Omental fat pad (tissue), 4 donors: Measurements from ENCODE around the gene DKK3. TPM values are rescaled to one million over a fixed set of nuclear protein-coding genes. Genes with fewer than 3 reads are reported as not detected.
"Not testable (repeated sequence)": the region's sequence is repeated elsewhere in the genome, so short reads cannot be mapped to it uniquely, and the experiment has no call there.

ENCODE experiments used
- ATAC-seq: fragments of 150-250 bp; one replicate; pipeline ENCODE4 v1.9.1; 2016; ENCODE audit warnings: mild to moderate bottlenecking, moderate library complexity; ENCODE audit not compliant: low FRiP score
- DNase-seq: peaks from one replicate; pipeline ENCODE4 v3.0.0-alpha.2; 2019; ENCODE audit warnings: low spot score
- CTCF ChIP-seq, 3 donors: fragments of 450-650 bp; IDR thresholded peaks; one replicate each; pipeline ENCODE4 v1.5.1; 2016 to 2017; ENCODE audit warnings: antibody characterized with exemption in 3 of 3, mild to moderate bottlenecking in 3 of 3, moderate library complexity in 2 of 3
- total RNA-seq, 4 donors: library from RNA; depleted of rRNA; stranded (reverse); fragments of >200 nt; gene quantifications; one replicate each; pipeline ENCODE4 v1.1.0, GENCODE V29; 2016

Gene DKK3
- total RNA-seq, 4 donors from 2014 or later = 16.5 to 33.6 (median 21.7) TPM

- DNase-seq = no peak
These were observed 34.8 kb upstream of the DKK3 start for GRCh38 chr11:12043221-12043620.

GRCh38 chr11:12042215-12042676 is 33.8 kb upstream of the DKK3 start:
- ATAC-seq = no peak
- TF ChIP-seq CTCF (IDR thresholded peaks at IDR 0.05) = no peak
- DNase-seq = no peak

More at GRCh38 chr11:12043221-12043620, 34.8 kb upstream of the DKK3 start:
- ATAC-seq = no peak
- TF ChIP-seq CTCF (IDR thresholded peaks at IDR 0.05) = no peak

- ATAC-seq, DNase-seq: not testable (repeated sequence)
These were observed 32.3 kb upstream of the DKK3 start for GRCh38 chr11:12040719-12041118.

GRCh38 chr11:12032968-12033367 is 24.5 kb upstream of the DKK3 start:
- DNase-seq = no peak
- ATAC-seq = no peak

GRCh38 chr11:12031856-12032544 is 23.6 kb upstream of the DKK3 start:
- DNase-seq (no peak), ATAC-seq (no peak)
- no peak for TF ChIP-seq CTCF (IDR thresholded peaks at IDR 0.05)

More at GRCh38 chr11:12032968-12033367, 24.5 kb upstream of the DKK3 start:
- TF ChIP-seq CTCF (IDR thresholded peaks at IDR 0.05) = no peak

- TF ChIP-seq CTCF (IDR thresholded peaks at IDR 0.05) = no peak
- DNase-seq = no peak
- peak; percentile 37 for ATAC-seq
These were observed 21.4 kb upstream of the DKK3 start for GRCh38 chr11:12029738-12030363.

GRCh38 chr11:12029119-12029518 is 20.7 kb upstream of the DKK3 start:
- DNase-seq (no peak), ATAC-seq (no peak)
- no peak for TF ChIP-seq CTCF (IDR thresholded peaks at IDR 0.05)
